ENCODE data around the gene ATP5F1D. TPM values are rescaled to one million over a fixed set of nuclear protein-coding genes. Genes with fewer than 3 reads are reported as not detected.

ATP5F1D gene
- total and polyA plus RNA-seq, 2 donors (not counting 3 experiments of a cell fraction or from before 2014, with no cell fraction given) = 167 to 192 TPM

DNA sequence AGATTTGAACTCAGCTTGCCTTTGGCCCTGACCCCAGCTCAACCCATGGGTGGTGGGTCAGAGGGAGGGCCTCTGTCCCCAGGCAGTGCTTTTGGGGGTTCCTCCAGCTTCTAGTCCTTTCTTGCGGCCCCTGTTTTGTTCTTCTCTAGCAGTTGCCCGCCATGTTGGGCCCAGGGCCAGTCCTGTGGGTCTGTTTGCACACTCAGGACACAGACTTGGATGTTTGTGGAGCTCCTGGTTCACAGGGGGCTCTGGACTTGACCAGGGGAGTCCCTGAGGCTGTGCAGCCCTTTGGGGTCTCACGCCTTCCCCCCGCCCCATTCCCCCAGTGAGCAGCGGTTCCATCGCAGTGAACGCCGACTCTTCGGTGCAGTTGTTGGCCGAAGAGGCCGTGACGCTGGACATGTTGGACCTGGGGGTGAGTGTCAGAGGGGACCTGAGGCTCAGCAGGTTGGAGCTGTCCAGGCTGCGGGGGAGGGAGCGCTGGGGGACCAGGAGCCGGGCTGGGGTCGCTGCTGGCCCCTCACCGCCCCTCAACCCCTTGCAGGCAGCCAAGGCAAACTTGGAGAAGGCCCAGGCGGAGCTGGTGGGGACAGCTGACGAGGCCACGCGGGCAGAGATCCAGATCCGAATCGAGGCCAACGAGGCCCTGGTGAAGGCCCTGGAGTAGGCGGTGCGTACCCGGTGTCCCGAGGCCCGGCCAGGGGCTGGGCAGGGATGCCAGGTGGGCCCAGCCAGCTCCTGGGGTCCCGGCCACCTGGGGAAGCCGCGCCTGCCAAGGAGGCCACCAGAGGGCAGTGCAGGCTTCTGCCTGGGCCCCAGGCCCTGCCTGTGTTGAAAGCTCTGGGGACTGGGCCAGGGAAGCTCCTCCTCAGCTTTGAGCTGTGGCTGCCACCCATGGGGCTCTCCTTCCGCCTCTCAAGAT is 2.5 kb downstream of the ATP5F1D start:
- intact Hi-C loops (cut with micrococcal nuclease) (loop anchor here (1.0 to 10.0 kb wide), 4 partner anchors 22 to 449 kb away; partner anchors contain the start of gene PTBP1), dilution Hi-C loops (cut with MboI; ENCODE audit: extremely low pct_ligation_motif_present, low sequenced_read_pairs) (no loop called here)
- Histone ChIP-seq H3K9me3 (replicated peaks; ENCODE audit: control insufficient read depth, insufficient read depth, low read length) (no peaks in the 10 kb centered on the region), H3K9ac (replicated peaks; ENCODE audit: extremely low read depth, insufficient read depth, low read length) (no peak overlapping the region), H3K79me2 (ENCODE audit: control insufficient read depth, insufficient read depth, low read length) (peaks cover 18% of the 10 kb centered on the region), H2AFZ (ENCODE audit: low read depth, low read length) (no peak overlapping the region), H3K9me1 (replicated peaks; ENCODE audit: control insufficient read depth, extremely low read depth, insufficient read depth, low read length) (no peaks in the 10 kb centered on the region), H3K36me3 (ENCODE audit: control insufficient read depth in 2 of 2, extremely low read depth in 1 of 2, insufficient read depth in 2 of 2, low read length in 2 of 2) (no peaks in the 10 kb centered on the region), H3K4me3 (replicated peaks in 1 of 3; ENCODE audit: insufficient read depth in 1 of 3, low read depth in 1 of 3, low read length in 3 of 3) (no peak overlapping the region), H3K27me3 (ENCODE audit: control insufficient read depth in 2 of 2, insufficient read depth in 2 of 2, low read length in 2 of 2) (no peaks in the 10 kb centered on the region), H3K4me2 (ENCODE audit: insufficient read depth, low read length) (no peak overlapping the region), H3K4me1 (ENCODE audit: control insufficient read depth, extremely low read depth, insufficient read depth, low read length) (peaks cover 21% of the 10 kb centered on the region), H3K27ac (ENCODE audit: insufficient read depth, low read depth, low read length) (no peak overlapping the region), H4K20me1 (replicated peaks; ENCODE audit: control insufficient read depth, extremely low read depth, insufficient read depth, low read length) (no peaks in the 10 kb centered on the region)
- POLR2A ChIA-PET = interaction anchor here (0.8 to 4.9 kb wide), 5 partner anchors 9 to 31 kb away, joined by 4 to 87 read pairs (median 8); partner anchors contain the start of genes CIRBP and FAM174C
- TF ChIP-seq POLR2A (IDR thresholded peaks at IDR 0.05; ENCODE audit: low read depth, low read length) = no peak
- no peak for TF ChIP-seq POLR2AphosphoS5 (IDR thresholded peaks at IDR 0.05; ENCODE audit: insufficient read depth, low read depth, low read length)
- TF ChIP-seq EZH2 (IDR thresholded peaks at IDR 0.05; ENCODE audit: borderline replicate concordance, low read depth, low read length, severe bottlenecking) = no peak
- TF ChIP-seq FOS (IDR thresholded peaks at IDR 0.05; ENCODE audit: borderline replicate concordance, insufficient read depth, low read length) = no peak
- TF ChIP-seq, protein P1, sequence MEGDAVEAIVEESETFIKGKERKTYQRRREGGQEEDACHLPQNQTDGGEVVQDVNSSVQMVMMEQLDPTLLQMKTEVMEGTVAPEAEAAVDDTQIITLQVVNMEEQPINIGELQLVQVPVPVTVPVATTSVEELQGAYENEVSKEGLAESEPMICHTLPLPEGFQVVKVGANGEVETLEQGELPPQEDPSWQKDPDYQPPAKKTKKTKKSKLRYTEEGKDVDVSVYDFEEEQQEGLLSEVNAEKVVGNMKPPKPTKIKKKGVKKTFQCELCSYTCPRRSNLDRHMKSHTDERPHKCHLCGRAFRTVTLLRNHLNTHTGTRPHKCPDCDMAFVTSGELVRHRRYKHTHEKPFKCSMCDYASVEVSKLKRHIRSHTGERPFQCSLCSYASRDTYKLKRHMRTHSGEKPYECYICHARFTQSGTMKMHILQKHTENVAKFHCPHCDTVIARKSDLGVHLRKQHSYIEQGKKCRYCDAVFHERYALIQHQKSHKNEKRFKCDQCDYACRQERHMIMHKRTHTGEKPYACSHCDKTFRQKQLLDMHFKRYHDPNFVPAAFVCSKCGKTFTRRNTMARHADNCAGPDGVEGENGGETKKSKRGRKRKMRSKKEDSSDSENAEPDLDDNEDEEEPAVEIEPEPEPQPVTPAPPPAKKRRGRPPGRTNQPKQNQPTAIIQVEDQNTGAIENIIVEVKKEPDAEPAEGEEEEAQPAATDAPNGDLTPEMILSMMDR (IDR thresholded peaks at IDR 0.05; ENCODE audit: extremely low read depth in 1 of 2, insufficient read depth in 1 of 2, low read depth in 1 of 2, low read length in 2 of 2) = peak; percentile 97 to 99
- no peak for TF ChIP-seq MYC (IDR thresholded peaks at IDR 0.05; ENCODE audit: low read depth, low read length)
- no peak for TF ChIP-seq GATA2 (IDR thresholded peaks at IDR 0.05; ENCODE audit: insufficient read depth, insufficient read length, low read depth, low read length)
- TF ChIP-seq, protein P2, sequence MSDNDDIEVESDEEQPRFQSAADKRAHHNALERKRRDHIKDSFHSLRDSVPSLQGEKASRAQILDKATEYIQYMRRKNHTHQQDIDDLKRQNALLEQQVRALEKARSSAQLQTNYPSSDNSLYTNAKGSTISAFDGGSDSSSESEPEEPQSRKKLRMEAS (IDR thresholded peaks at IDR 0.05; ENCODE audit: insufficient read depth, insufficient read length) = no peak
- BruUV-seq (replicated peaks) = no TSS peak
- CTCF ChIA-PET = interaction anchor here (0.6 to 7.3 kb wide), 33 partner anchors 9 to 260 kb away, joined by 3 to 1001 read pairs (median 5); partner anchors contain the start of genes ARHGAP45, CIRBP, CNN2 and FAM174C
- FAIRE-seq = peak; percentile 86
- DNase-seq (ENCODE audit: low read depth, low spot score) = peak; percentile 65

All from endothelial cell of umbilical vein (primary cell).